HG02588 (cell line): ENCODE results near the gene RNASE13.
"Not testable (repeated sequence)": the region's sequence is repeated elsewhere in the genome, so short reads cannot be mapped to it uniquely, and the experiment has no call there.

Experiments
- ATAC-seq: cut with Tn5 transposase; IDR thresholded peaks from one replicate; pipeline ENCODE4 v1.9.1; 2021; ENCODE audit warnings: mild to moderate bottlenecking, moderate library complexity; ENCODE audit not compliant: unreplicated experiment

Gene RNASE13

DNA sequence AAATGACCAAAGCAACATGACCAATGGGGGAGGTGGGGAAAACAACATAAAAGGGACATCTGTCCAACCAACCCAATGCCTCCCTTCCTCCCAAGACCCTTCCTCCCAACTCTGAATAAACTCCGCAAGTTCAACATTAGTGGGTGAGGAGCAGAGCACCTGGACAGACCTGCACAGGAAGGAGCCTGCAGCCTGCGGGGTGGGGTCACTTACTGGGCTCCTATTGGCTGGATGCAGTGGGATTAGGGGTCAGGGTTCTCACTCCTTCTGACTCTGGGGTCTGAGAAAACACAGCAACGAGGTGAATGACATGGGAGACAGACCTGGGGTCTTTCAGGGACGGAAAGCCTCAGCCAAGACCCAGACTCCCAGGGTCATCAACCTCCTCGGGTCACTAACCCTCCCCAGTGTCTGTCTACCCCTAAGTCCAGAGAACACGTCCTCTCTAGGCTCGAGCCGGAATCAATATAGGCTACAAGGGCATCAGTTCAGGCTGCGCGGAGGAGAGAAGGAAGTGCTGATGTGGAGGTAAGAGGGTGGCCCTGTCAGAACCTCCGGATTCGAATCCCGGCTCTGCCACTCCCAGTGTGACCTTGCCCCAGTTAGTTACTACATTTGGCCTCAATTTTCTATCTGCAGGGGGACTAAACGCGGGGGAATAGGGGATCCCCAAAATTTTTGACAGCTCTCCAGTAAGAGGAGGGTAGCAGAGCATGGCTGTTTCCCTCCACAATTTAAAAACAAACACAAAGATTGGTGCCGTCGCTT is 10.6 kb downstream of the RNASE13 start:
- no peak for ATAC-seq

DNA sequence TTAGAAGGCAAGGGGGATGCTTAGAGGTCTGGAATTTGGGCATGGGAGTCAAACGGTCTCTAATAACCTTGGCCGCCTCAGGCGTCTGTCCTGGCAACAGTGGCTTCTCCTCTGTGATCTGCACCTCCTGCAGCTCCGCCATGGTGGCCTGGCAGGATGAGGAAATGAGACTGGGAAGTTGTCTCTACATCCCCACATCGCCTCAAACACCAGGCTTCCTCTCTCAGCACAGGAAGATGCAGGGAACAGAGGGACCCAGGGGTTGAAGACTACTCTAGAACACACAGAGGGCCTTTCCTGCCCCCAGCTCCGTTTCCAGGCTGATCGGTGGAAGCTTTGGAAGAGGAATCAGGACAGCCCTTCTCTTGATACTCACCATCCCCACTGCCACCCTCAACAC is 11.4 kb downstream of the RNASE13 start:
- no peak for ATAC-seq

DNA sequence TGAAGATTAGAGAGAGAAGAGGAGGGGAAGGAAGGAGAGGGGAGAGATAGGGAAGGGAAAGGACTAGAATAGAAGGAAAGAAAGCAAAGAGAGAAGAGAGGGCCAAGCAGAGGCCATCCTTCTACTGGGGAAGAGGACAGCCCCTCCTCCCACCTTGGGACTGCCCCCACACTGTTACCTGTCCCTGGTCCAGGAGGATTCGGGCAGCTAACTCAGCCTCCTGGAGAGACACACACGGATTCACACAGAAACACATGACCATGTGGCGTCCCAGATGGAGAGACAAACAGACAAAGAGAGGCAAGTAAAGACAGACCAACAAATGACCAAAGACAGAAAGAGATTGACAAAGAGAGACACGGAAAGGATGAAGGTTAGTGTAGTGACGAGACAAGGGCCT is 11.9 kb downstream of the RNASE13 start:
- no peak for ATAC-seq

DNA sequence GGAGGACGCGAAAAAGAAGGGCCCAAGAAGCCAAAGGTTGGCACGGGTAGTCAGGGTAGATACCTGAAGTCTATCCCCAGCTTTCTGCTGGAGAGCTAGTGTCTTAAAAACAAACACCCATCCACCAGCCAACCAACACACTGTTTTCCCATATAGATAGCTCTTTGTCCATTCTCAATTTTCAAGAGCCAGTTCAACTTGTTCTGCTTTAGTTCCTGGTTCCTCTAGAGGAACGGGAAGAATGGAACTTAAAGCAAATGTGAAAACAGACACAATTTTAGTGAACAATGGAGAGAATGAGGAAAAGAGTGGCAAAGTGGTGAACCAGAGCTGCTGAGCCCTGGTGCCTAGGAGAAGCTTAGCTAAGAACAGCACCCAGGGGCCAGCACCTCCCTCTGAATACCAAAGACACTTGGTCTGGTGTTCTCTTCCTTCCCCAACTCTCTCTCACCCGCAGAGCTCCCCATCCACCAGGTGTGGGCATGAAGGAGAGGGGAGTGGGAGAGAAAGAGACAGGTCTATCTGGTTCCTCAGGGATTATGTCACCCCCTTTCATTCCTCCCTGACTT is 13.5 kb downstream of the RNASE13 start:
- no peak for ATAC-seq

DNA sequence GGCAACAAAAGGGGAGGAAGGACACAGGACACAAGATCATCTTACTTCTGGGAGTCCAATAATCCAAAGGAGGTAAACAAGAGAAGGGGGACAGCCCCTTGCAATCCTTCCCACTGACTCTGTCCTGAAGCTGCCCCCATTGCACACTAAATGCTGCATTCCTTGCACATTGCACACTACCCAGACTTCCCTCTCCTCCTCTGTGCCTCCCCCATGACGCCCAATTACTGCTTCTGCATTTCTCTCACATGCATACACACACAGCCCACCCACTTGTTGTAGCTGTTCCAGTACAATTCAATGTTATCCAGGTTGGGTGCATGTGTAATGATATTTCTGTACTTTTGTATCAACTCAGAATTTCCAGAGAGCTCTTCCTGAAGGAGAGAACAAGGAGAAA is 15.2 kb downstream of the RNASE13 start:
- no peak for ATAC-seq

DNA sequence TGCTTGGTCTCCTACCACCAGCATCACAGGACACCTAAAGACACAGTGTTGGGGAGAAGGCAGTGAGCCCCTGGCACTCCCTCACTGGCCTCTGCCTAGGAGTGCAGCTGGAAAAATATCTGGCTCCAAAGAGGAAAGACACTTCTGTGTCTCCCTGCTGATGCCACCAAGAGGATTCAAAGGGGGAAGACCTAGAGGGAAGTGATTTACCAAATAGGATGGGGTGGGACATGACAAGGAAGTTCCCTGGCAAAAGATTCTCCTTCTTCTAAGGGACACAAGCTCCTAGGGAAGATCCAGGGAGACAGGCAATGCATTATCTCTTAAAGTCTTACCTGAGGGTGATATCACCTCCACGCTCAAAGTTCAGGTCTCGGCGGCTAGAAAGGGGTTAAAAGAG is 15.8 kb downstream of the RNASE13 start:
- ATAC-seq: no peak

DNA sequence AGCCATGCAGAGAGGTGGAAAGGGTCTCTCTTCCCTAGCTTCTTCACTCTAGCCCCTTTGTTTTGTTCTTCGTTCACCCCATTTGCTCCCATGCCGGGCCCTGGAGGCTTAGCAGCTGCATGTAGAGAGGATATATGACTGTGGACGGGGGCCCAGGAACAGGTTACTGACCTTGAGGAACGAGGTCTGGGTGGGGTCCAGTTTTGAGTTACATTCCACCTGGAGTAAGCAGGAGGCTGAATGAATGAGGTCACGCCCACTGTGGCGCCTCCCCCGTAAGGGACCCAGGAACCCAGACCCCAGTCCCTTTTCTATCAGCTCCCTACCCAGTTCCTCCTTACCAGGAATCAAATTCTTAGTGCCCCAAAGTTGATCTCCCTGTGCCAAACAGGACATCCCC is 16.3 kb downstream of the RNASE13 start:
- ATAC-seq: no peak

DNA sequence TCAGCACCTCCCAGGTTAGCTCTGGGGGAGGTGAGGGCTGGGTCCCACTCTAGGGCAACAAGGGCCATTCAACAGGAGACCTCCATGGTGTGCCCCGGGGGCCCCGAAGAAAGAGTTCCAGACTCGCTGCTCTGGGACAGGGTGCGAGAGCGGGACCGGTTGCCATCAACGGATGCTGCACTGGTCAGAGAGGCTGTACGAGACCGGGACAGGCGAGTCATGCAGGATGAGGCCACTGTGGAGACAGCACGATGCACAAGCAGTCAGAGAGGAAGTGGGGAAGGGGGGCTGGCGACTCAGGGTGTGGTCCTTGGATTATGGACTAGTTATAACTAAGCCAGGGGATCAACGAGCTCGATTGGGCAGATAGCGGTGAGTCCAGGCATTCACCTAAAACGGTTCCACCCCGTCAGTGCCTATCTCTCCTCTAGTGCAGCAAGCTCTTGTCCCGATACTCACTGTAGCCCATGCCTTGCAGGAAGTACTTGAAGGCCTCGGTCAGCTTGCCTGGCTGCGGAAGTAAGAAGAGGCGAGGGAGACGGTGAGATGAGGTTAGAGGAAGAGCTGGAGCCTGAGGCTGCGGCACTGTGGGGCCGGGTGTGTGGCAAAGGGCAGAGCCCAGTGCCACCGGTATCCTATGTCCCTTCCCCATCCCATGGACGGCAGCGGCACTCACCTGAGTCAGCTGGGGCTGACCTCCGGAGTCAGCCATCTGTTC is 16.9 kb downstream of the RNASE13 start:
- ATAC-seq: no peak

DNA sequence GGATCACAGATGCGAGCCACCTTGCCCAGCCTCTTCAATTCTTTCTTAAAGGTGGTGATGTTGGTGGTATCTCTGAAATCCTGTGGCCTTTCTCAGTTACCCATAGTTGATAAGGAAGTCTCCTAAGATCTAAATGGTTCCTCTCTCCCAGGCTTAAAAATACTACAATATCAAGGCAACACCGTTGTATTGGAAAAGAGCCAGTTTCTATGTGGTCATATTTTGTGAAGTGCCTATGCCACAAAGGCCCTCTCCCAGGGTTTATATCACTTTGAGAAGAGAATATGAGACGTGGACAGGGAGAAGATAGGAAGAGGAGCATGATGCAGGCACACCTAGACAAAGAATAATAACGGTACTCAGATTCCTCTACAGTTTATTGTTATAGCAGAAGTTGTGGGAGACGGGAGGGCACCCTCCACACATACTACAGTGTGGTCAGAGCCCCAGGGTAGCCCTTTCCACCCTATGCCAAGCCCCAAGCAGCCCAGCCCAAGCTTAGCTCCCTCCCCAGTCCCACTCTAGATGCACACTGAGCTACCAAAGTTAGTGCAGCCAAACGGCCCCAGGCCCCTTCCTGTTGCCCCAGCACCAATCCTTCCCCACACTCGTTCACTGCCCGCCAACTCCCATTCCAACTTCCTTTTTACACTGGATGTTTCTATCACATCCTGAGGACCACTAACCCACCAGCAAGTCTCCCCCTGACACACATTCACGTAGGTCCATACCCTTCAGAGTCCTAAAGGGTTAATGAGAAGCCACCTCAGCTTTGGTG is 18.0 kb downstream of the RNASE13 start:
- ATAC-seq: no peak

DNA sequence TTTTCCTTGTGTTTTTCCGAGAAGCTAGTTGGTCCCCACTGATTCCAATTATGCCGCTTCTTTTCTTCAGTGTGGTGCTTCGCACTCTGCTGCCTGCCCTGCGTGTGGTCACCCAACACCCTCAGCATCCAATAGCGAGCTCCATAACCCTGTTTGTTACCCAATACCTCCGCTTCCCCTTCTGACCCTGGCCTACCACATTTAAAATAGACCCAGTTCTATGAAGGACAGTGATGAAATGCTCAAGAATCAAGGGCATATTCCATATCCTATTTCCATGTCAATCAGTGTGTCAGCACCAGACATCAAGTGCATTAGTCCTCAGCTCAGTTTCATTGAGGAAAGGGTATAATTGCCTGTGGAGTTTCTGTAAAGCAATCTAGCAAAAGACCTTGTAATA is 19.3 kb downstream of the RNASE13 start:
- ATAC-seq: no peak

DNA sequence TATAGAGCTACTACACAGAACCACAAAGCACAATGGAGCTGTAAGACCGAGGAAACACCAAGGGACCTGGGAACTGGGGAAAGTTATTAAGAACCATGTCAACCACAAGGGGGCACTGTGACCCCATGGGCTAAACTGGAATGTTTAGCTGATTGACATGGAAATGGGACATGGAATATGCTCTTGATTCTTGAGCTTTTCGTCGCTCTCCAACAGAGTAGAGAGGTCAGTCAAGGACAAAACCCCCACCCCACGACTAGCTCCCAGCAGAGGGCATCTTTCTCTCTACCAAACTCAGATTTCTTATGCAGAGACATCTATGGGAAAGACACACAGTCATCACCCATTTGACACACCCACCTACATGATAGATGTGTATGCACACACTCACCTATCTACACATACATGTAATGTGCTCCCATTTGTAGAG is 19.8 kb downstream of the RNASE13 start:
- no peak for ATAC-seq

DNA sequence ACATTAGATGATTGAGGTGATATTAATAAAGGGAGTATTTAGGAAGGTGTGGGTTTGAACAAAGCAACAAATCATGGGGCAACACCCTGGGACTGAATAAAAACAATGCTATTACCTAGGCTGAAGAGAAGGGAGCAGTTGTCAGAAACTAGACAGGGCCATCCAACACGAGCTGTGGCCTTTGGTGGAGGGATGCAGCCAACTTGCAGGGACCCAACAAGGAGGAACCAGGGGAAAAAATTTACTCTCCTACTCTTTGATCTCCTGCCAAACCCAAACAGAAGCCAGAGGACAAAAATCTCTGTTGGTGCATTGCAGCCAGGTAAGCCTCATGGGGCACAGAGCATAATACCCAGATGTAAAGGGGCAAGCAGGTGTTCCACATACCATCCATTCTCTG is 23.5 kb downstream of the RNASE13 start:
- no peak for ATAC-seq

DNA sequence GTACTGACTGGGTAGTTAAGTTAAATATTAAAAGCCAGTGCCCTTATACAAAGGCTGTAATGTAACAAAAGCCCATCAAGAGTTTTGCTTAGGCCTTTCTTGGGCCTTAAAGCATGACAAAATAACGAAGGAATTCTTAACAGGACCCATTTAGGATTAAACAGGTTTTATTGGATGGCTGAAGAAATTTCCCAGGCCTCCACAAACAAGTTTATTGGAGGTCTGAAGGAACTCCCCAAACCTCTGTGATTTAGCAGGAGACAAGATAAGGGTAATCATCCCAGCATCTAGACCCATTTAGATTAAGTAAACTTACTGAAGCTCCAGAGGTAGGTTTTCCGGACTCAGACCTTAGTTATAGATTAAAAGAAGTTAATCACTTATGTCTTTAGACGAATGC is 24.9 kb downstream of the RNASE13 start:
- not testable (repeated sequence) for ATAC-seq

DNA sequence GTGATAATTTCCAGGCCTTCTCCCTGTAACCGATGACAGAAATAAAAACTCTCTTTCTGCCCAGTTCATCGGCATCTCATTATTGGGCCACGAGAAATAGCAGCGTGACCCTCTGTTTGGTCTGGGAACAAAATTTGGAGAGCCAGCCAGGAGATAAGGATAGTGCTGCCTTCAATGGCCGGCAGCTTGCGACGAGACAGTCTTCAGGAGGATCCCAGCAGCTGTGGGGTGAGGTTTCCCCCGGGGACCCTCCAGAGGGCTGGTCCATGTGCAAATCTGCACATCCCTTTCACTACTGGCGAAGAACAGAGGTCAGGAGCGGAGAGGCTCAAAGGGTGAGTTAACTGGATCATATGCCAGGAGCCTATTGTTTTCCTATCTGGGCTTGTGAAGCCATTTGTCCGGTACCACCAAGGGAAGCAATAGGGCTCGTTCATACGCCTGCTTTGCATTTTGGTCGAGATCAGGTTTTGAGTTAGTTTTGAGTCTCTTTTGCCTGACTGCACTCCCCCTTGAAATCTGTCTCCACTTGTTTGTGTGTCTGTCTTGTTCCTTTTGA is 30.7 kb downstream of the RNASE13 start:
- ATAC-seq: no peak

DNA sequence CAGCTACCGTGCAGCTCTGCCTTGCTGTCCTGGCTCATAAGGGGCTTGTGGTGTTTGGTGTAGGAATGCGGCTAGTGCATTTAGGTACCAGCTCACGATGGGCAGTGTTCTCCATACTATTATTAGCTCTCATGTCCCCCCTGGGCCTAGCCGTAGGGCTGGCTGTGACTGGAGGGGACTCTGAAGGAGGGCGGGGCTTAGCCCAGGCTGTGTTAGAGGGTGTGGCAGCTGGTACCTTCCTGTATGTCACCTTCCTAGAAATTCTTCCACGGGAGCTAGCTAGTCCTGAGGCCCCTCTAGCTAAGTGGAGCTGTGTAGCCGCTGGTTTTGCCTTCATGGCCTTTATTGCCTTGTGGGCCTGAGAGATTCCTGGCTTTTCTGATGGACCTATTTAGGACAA is 33.4 kb downstream of the RNASE13 start:
- no peak for ATAC-seq

DNA sequence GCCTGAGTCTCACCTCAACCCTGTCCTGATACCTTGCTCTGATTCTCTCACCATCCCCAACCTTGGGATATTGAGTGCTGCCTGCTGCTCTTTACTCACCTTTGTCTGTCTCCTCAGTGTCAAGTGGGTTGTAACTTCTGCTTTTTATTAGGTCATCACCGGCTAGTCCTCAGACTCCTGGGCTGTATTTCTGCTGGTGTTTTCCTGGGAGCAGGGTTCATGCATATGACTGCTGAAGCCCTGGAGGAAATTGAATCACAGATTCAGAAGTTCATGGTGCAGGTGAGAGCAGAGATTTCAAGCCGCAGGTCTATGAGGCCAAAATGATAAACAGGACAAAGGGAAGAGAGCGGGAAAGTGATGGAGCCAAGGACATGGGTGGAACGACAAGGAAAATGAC is 35.0 kb downstream of the RNASE13 start:
- no peak for ATAC-seq

DNA sequence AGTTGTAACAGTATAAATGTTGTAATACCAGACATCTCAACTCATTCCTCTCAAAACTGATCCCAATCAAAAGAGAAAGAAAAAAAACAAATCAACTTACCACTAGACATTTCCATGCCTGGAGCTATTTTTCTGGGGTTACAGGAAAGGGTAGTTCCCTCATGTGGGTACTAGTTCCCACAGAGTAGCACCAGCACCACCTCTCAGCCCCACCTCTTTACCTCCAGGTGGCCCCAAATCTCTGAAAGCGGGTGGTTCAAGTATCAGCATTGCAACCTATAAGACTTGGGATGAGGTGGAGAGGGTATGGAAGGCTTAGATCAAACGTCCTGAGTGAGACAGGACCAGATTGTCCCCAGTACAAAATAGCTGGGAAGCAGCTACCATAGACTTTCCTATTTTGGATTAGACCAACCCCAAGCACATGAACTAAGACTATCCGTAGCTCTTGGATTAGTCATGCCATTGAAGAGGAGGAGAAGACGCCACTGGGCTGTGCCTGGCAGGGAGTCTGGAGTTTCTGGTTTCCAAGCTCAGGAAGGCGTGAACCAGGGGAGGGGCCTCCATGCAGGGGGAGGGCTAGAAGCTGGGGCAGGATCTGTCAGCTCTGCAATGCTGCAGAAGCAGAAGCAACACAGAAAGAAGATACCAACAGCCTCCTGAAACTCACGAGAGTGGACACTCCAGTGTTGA is 35.8 kb downstream of the RNASE13 start, which contains the start of gene SLC39A2:
Gene SLC39A2 (plus strand): TSS at position 620 of the 693 bp plus-strand sequence. CDS start 154 bp downstream, outside the sequence.
- no peak for ATAC-seq

DNA sequence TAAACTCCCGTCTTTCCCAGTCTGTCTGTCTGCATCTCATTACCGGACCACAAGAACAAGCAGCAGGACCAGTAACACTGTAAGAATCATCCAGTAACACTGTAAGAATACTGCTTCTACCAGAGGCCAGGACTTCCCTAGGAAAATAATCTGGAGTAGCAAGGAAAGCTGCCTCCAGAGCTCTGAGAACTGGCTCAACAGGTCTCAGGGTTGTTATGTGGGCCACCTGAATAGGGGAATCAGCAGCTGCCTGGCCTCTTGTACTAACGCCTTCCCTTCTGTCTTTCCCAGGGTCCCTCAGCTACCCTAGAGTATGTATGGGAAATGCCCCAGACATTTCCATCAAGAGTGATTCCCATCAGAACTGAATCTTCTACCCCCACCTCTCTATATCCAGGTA is 36.5 kb downstream of the RNASE13 start:
- no peak for ATAC-seq

DNA sequence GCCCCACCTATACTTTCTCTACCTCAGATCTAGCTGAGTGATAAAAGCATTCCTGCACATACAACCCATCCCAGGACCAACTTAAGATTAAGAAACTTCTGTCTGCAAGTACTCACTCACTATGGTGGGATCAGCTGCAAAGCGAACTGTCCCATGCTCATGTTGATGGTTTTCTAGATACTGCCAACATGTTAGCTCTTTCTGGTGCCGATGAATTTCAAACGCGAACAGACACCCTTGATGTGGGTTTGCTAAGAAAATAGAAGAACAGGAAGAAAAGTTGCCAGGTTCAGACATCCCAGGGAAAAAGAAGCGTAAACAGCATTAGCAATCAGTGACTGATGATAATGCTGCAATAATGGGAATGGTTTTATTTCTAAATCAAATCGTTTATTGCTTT is 37.0 kb downstream of the RNASE13 start:
- ATAC-seq: no peak

DNA sequence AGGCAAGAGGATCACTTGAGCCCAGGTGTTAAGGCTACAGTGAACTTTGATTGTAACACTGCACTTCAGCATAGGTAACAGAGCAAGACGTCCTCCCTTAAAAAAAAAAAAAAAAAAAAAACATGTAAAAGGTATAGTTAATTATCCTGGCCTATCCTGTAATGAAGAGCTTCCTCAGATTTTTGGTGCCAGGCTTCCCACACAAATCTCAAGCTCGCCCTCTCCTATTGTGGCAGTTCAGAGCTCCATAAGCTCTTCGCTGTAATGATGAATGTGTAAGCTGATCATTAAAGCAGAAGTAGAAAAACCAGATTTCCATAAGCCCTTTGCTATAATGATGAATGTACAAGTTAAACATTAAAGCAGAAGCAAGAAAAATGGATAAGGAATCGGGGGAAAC is 37.5 kb downstream of the RNASE13 start:
- no peak for ATAC-seq
